Tibial artery (tissue), 4 donors: ENCODE data around the gene VRK2.

Source experiments
- DNase-seq, 2 donors: peaks; one replicate each; pipeline ENCODE4 v3.0.0-alpha.2; 2019
- H3K27ac ChIP-seq, 2 donors: fragments of 200-600 bp; sonication (generic) in 1 of 2; 1 replicate in 1 of 2; 2 replicates in 1 of 2; pipeline ENCODE4 v1.5.1; 2018 to 2019; ENCODE audit warnings: mild to moderate bottlenecking in 1 of 2
- H3K27me3 ChIP-seq, 2 donors: fragments of 200-600 bp; sonication (generic) in 1 of 2; one replicate each; pipeline versions ENCODE4 v1.5.1 to v1.6.0; 2016 to 2019
- H3K36me3 ChIP-seq, 3 donors: fragments of 200-600 bp; sonication (generic) in 2 of 3; one replicate each; pipeline ENCODE4 v1.5.1; 2016 to 2019; ENCODE audit warnings: mild to moderate bottlenecking in 2 of 3
- H3K4me1 ChIP-seq, 4 donors: fragments of 200-600 bp; sonication (generic) in 2 of 4; 1 replicate in 3 of 4; 2 replicates in 1 of 4; pipeline ENCODE4 v1.5.1; 2016 to 2019
- H3K4me3 ChIP-seq, 2 donors: fragments of 200-600 bp; sonication (generic) in 1 of 2; 1 replicate in 1 of 2; 2 replicates in 1 of 2; pipeline ENCODE4 v1.5.1; 2018 to 2019; ENCODE audit warnings: mild to moderate bottlenecking in 2 of 2
- H3K9me3 ChIP-seq, 3 donors: fragments of 200-600 bp; sonication (generic) in 1 of 3; one replicate each; pipeline ENCODE4 v1.5.1; 2016 to 2019
- CTCF ChIP-seq, 2 experiments: fragments of 200-600 bp in 1 of 2; fragments of 450-650 bp in 1 of 2; IDR thresholded peaks; one replicate each; pipeline ENCODE4 v1.5.1; 2017 to 2019; ENCODE audit warnings: antibody characterized with exemption in 2 of 2, mild to moderate bottlenecking in 1 of 2, moderate library complexity in 1 of 2
- intact Hi-C: fragments of 100-400 bp; cut with DNase I; formaldehyde crosslinking; loops from one replicate; pipeline ENCODE4 v1.15.0; 2023; ENCODE audit warnings: low total_unique reads

VRK2 gene

GRCh38 chr2:58033530-58033929, 13.1 kb upstream of the VRK2 start:
- intact Hi-C loops: no loop called here

GRCh38 chr2:58035352-58035751, 11.3 kb upstream of the VRK2 start:
- H3K27me3 ChIP-seq: no peaks in the 10 kb centered on the region
- intact Hi-C loops: no loop called here
- H3K9me3 ChIP-seq: no peaks in the 10 kb centered on the region
- H3K36me3 ChIP-seq: no peaks in the 10 kb centered on the region
- no peak for TF ChIP-seq CTCF (IDR thresholded peaks at IDR 0.05)
- H3K4me3 ChIP-seq: no peak overlapping the region
- H3K4me1 ChIP-seq: no peaks in the 10 kb centered on the region
- no peak for DNase-seq
- no peak overlapping the region for H3K27ac ChIP-seq

More at GRCh38 chr2:58033530-58033929, 13.1 kb upstream of the VRK2 start:
- H3K27me3 ChIP-seq: no peaks in the 10 kb centered on the region
- no peak overlapping the region for H3K4me3 ChIP-seq
- H3K36me3 ChIP-seq: no peaks in the 10 kb centered on the region
- no peak for DNase-seq
- H3K9me3 ChIP-seq: no peaks in the 10 kb centered on the region
- TF ChIP-seq CTCF (IDR thresholded peaks at IDR 0.05): no peak
- no peak overlapping the region for H3K27ac ChIP-seq
- H3K4me1 ChIP-seq: no peaks in the 10 kb centered on the region

- Histone ChIP-seq H3K4me3 (no peak overlapping the region), H3K4me1 (peaks cover 0 to 5% (median 0%) of the 10 kb centered on the region in 4 donors), H3K27me3 (no peaks in the 10 kb centered on the region), H3K36me3 (no peaks in the 10 kb centered on the region), H3K27ac (no peak overlapping the region), H3K9me3 (no peaks in the 10 kb centered on the region)
- intact Hi-C loops: no loop called here
- DNase-seq: no peak
- no peak for TF ChIP-seq CTCF (IDR thresholded peaks at IDR 0.05)
Measured at GRCh38 chr2:58039170-58039611, 7.4 kb upstream of the VRK2 start.

GRCh38 chr2:58042486-58042970, 4.1 kb upstream of the VRK2 start:
- TF ChIP-seq CTCF (IDR thresholded peaks at IDR 0.05): no peak
- Histone ChIP-seq H3K4me3 (no peak overlapping the region), H3K27me3 (no peaks in the 10 kb centered on the region), H3K9me3 (no peaks in the 10 kb centered on the region), H3K27ac (no peak overlapping the region), H3K4me1 (peaks cover 0 to 16% (median 9%) of the 10 kb centered on the region in 4 donors), H3K36me3 (no peaks in the 10 kb centered on the region)
- intact Hi-C loops: loop anchor here (10.0 kb wide), 1 partner anchor 202 kb away; the partner anchor contains the start of gene FANCL
- no peak for DNase-seq

GRCh38 chr2:58044145-58044544, 2.5 kb upstream of the VRK2 start:
- Histone ChIP-seq H3K4me1 (peaks cover 0 to 25% (median 12%) of the 10 kb centered on the region in 4 donors), H3K27me3 (no peaks in the 10 kb centered on the region), H3K4me3 (no peak overlapping the region), H3K27ac (no peak overlapping the region), H3K36me3 (no peaks in the 10 kb centered on the region), H3K9me3 (no peaks in the 10 kb centered on the region)
- no peak for TF ChIP-seq CTCF (IDR thresholded peaks at IDR 0.05)
- no peak for DNase-seq
- intact Hi-C loops: loop anchor here (10.0 kb wide), 1 partner anchor 201 kb away; the partner anchor contains the start of gene FANCL
